ENCODE results near the gene COA3.

DNA sequence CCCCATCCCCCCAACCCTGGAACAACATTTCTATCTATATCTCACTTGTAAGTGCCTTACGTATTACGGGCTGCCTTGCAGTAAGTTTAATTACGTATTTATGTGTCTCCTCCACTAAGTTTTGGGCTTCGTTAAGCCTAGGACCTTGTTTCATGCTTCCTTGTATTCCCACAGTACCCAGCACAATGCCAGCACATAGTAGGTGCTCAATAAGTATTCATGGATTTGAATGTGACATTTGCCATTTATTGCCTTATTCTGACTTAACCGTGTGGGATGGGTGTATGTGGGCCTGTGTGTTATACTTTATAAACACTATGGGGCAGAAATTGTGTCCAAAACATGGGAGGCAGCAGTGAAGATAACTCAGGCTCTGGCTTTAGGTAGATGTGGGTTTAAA lies 6.0 kb downstream of the COA3 start:
- no peak for TF ChIP-seq POLR2A (IDR thresholded peaks at IDR 0.05)
- TF ChIP-seq, protein P1, sequence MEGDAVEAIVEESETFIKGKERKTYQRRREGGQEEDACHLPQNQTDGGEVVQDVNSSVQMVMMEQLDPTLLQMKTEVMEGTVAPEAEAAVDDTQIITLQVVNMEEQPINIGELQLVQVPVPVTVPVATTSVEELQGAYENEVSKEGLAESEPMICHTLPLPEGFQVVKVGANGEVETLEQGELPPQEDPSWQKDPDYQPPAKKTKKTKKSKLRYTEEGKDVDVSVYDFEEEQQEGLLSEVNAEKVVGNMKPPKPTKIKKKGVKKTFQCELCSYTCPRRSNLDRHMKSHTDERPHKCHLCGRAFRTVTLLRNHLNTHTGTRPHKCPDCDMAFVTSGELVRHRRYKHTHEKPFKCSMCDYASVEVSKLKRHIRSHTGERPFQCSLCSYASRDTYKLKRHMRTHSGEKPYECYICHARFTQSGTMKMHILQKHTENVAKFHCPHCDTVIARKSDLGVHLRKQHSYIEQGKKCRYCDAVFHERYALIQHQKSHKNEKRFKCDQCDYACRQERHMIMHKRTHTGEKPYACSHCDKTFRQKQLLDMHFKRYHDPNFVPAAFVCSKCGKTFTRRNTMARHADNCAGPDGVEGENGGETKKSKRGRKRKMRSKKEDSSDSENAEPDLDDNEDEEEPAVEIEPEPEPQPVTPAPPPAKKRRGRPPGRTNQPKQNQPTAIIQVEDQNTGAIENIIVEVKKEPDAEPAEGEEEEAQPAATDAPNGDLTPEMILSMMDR (IDR thresholded peaks at IDR 0.05) = no peak

Data from body of pancreas (tissue), 4 donors.